CD14-positive monocyte (primary cell): ENCODE measurements around the gene SNX9. TPM values are rescaled to one million over a fixed set of nuclear protein-coding genes. Genes with fewer than 3 reads are reported as not detected.

ENCODE experiments used
- DNase-seq, 3 donors: peaks; one replicate each; pipeline ENCODE4 v3.0.0-alpha.2; 2011 to 2022
- H2AFZ ChIP-seq: 2 replicates; pipeline ENCODE4 v1.6.0; 2012; ENCODE audit warnings: mild to moderate bottlenecking, low read depth, low read length, inconsistent platforms; ENCODE audit not compliant: insufficient read depth, poor library complexity, severe bottlenecking
- H3K27ac ChIP-seq, 2 donors: 1 replicate in 1 of 2; 2 replicates in 1 of 2; pipeline ENCODE4 v1.5.1; 2012 to 2013; ENCODE audit warnings: low read length in 2 of 2, control low read depth in 1 of 2, inconsistent platforms in 1 of 2, low read depth in 1 of 2, mild to moderate bottlenecking in 1 of 2
- H3K27me3 ChIP-seq, 2 donors: one replicate each; pipeline versions ENCODE4 v1.6.0 to v1.6.1; 2011 to 2013; ENCODE audit warnings: low read length in 2 of 2; ENCODE audit not compliant: control insufficient read depth in 2 of 2, insufficient read depth in 2 of 2
- H3K36me3 ChIP-seq, 2 donors: replicated peaks in 1 of 2; 1 replicate in 1 of 2; 2 replicates in 1 of 2; pipeline versions ENCODE4 v1.5.1 to v1.6.1; 2012 to 2013; ENCODE audit warnings: low read length in 2 of 2, control low read depth in 1 of 2, inconsistent platforms in 1 of 2, mild to moderate bottlenecking in 1 of 2; ENCODE audit not compliant: insufficient read depth in 2 of 2, control insufficient read depth in 1 of 2
- H3K4me1 ChIP-seq, 2 donors: 1 replicate in 1 of 2; 2 replicates in 1 of 2; pipeline versions ENCODE4 v1.5.1 to v1.6.1; 2012 to 2013; ENCODE audit warnings: low read length in 2 of 2, control low read depth in 1 of 2, inconsistent platforms in 1 of 2, mild to moderate bottlenecking in 1 of 2, moderate library complexity in 1 of 2; ENCODE audit not compliant: insufficient read depth in 2 of 2, control insufficient read depth in 1 of 2
- H3K4me2 ChIP-seq: replicated peaks from 2 replicates; pipeline ENCODE3; 2012; ENCODE audit warnings: low read length, moderate library complexity, mild to moderate bottlenecking; ENCODE audit not compliant: poor library complexity, severe bottlenecking; ENCODE audit errors: extremely low read depth
- H3K4me3 ChIP-seq, 3 experiments: fragments of 200-600 bp in 1 of 3; sonication (generic) in 1 of 3; replicated peaks in 1 of 3; 1 replicate in 2 of 3; 2 replicates in 1 of 3; pipeline ENCODE4 v1.5.1; 2011 to 2013; ENCODE audit warnings: low read length in 3 of 3, mild to moderate bottlenecking in 3 of 3, control low read depth in 2 of 3, low read depth in 2 of 3, inconsistent platforms in 1 of 3, moderate library complexity in 1 of 3
- H3K79me2 ChIP-seq: 2 replicates; pipeline ENCODE4 v1.6.0; 2012; ENCODE audit warnings: mild to moderate bottlenecking, control low read depth, inconsistent platforms, low read length, moderate library complexity; ENCODE audit not compliant: insufficient read depth
- H3K9ac ChIP-seq: 2 replicates; pipeline ENCODE4 v1.6.0; 2017; ENCODE audit warnings: low read length, mild to moderate bottlenecking; ENCODE audit not compliant: insufficient read depth, poor library complexity, severe bottlenecking
- H3K9me3 ChIP-seq, 2 donors: replicated peaks in 1 of 2; 1 replicate in 1 of 2; 2 replicates in 1 of 2; pipeline versions ENCODE4 v1.5.1 to v1.6.1; 2012 to 2013; ENCODE audit warnings: low read length in 2 of 2, control low read depth in 1 of 2; ENCODE audit not compliant: control insufficient read depth in 1 of 2, insufficient read depth in 1 of 2
- H4K20me1 ChIP-seq: 2 replicates; pipeline ENCODE4 v1.6.0; 2012; ENCODE audit warnings: mild to moderate bottlenecking, low read length, control low read depth, moderate library complexity; ENCODE audit not compliant: insufficient read depth
- H3K27ac Mint-ChIP-seq, 7 donors: one replicate each; pipeline ENCODE4 v1.8.0; 2020; ENCODE audit warnings: mild to moderate bottlenecking in 7 of 7, mixed read lengths in 7 of 7, moderate library complexity in 6 of 7, inconsistent platforms in 2 of 7
- H3K27me3 Mint-ChIP-seq, 3 donors: one replicate each; pipeline ENCODE4 v1.8.0; 2021 to 2022; ENCODE audit warnings: low read depth in 3 of 3, mild to moderate bottlenecking in 3 of 3, mixed read lengths in 3 of 3, moderate library complexity in 3 of 3, inconsistent platforms in 1 of 3
- H3K36me3 Mint-ChIP-seq, 2 donors: one replicate each; pipeline ENCODE4 v1.8.0; 2020; ENCODE audit warnings: mixed read lengths in 2 of 2, inconsistent platforms in 1 of 2, mild to moderate bottlenecking in 1 of 2
- H3K4me1 Mint-ChIP-seq: one replicate; pipeline ENCODE4 v1.8.0; 2020; ENCODE audit warnings: mild to moderate bottlenecking, mixed read lengths
- H3K4me3 Mint-ChIP-seq, 2 donors: one replicate each; pipeline ENCODE4 v1.8.0; 2020; ENCODE audit warnings: mild to moderate bottlenecking in 2 of 2, mixed read lengths in 2 of 2, moderate library complexity in 1 of 2
- H3K9me3 Mint-ChIP-seq, 7 donors: one replicate each; pipeline ENCODE4 v1.8.0; 2020 to 2022; ENCODE audit warnings: mixed read lengths in 7 of 7, mild to moderate bottlenecking in 6 of 7, moderate library complexity in 6 of 7, inconsistent platforms in 2 of 7
- CTCF ChIP-seq: fragments of 200-600 bp; IDR thresholded peaks from one replicate; pipeline ENCODE4 v1.8.0; 2022; ENCODE audit warnings: antibody characterized with exemption, mild to moderate bottlenecking
- WGBS: methylation state at CpG from one replicate; pipeline ENCODE4 v1.1.5; 2013; ENCODE audit warnings: missing lambda C conversion rate; ENCODE audit not compliant: insufficient coverage; 5-methylcytosine and 5-hydroxymethylcytosine counted together
- intact Hi-C, 2 donors: fragments of 100-400 bp; cut with micrococcal nuclease; formaldehyde crosslinking; loops; one replicate each; pipeline versions ENCODE4 v1.15.0 to v1.15.1; 2023
- polyA plus RNA-seq, 3 donors: library from polyadenylated mRNA; depleted of rRNA in 1 of 3; unstranded in 2 of 3; stranded (reverse) in 1 of 3; fragments of 300-500 nt in 2 of 3; fragments of >200 nt in 1 of 3; fragmentation: Illumina TruSeq in 2 of 3; gene quantifications; 1 replicate in 2 of 3; 2 replicates in 1 of 3; pipeline ENCODE4 v1.2.3, GENCODE V29; 2012 to 2021

Gene SNX9
- polyA plus RNA-seq, 3 donors: 5.5 to 8.1 (median 7.2) TPM

DNA sequence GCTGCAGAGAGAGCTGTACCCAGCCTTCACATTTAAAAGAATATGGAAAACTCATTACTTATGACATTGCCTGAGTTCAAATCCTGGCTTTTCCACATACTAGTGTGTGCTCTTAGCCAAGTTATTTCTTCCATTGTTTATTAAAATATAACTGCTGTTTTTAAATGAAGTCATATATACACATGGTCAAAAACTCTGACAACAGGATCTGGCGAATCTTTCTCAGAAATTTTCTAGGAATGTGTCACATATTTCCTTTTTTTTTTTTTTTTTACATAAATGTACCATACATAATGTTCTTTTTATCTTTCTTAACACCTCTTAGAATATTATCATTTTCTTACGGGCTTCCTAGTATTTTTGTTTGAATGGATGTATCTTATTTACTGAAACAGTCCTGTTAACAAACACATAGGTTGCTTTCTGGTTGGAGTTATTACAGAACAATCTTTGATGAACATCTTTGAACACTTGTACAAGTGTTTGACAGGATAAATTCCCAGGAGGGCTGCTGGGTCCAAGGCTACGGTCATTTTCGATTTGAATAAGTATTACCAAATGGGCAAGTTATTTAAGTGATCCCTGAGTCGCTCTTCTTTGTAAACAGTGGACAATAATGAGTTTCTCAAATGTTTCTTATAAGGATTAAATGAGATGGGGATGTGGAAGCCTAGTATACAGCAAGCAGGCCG is 1.6 kb upstream of the SNX9 start:
- H3K4me3 ChIP-seq: no peak overlapping the region
- no peak overlapping the region for H3K27ac ChIP-seq
- intact Hi-C loops: loop anchor here (5.0 kb wide), 2 partner anchors 59 to 64 kb away; no protein-coding TSS in a partner anchor
- peaks cover 0 to 15% of the 10 kb centered on the region in 2 donors for H3K36me3 Mint-ChIP-seq
- no peak for DNase-seq
- 100% methylated on average over 3 of the region's 6 CpGs for WGBS
- H3K9me3 Mint-ChIP-seq: peaks cover 0 to 12% (median 5%) of the 10 kb centered on the region in 7 donors
- H3K4me3 Mint-ChIP-seq: peak overlapping the region in 1 of 2 donors; percentile 78
- H3K27me3 Mint-ChIP-seq: peaks cover 35 to 56% (median 37%) of the 10 kb centered on the region in 3 donors
- H3K27me3 ChIP-seq: peaks cover 9 to 29% of the 10 kb centered on the region in 2 donors
- peaks cover 16% of the 10 kb centered on the region for H3K79me2 ChIP-seq
- peaks cover 19% of the 10 kb centered on the region for H3K4me1 Mint-ChIP-seq
- H3K27ac Mint-ChIP-seq: no peak overlapping the region
- H3K4me1 ChIP-seq: peaks cover 13 to 21% of the 10 kb centered on the region in 2 donors
- H3K9ac ChIP-seq: no peak overlapping the region
- no peaks in the 10 kb centered on the region for H3K36me3 ChIP-seq
- no peak for TF ChIP-seq CTCF
- peaks cover 4% of the 10 kb centered on the region for H4K20me1 ChIP-seq
- no peak overlapping the region for H3K4me2 ChIP-seq
- no peak overlapping the region for H2AFZ ChIP-seq
- H3K9me3 ChIP-seq: no peaks in the 10 kb centered on the region

DNA sequence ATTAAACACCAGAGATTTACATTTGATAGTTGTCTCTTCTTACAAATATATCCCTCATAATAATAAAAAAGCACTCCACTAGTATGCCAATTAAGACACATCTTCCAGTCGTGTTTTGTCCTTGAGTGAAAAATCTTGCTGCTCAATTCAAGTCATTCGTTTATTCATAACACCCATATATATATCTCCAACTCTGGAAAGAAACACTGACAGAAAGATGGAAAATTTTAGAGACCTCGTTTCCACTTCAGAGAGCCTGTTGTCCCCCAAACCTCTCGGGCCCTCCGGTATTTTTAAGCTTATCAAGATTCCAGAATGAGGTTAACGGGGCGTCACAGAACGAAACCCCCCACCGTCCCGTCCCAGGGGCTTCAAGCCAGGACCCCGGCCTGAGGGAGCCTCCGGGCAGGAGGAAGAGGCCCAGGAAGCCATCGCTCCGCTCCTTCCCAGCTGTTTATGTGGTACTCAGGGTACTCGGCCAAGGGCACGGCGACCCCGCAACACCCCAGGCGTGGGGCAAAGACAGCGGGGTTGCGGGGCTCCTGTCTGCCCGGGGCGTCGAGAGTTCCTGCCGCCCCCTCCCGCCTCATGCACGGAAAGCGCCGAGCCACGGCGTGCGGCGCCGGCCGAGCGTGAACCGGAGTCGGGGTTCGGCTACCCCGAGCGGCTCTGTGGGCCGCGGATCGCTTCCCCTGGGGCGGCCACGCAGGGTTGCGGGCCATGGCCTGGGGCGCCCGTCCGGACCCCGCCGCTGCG is 623 bp upstream of the SNX9 start:
- Mint-ChIP-seq H3K27ac (peak overlapping the region in 3 of 7 donors; percentile 26 to 78 (median 41)), H3K4me1 (peaks cover 19% of the 10 kb centered on the region), H3K27me3 (peaks cover 35 to 56% (median 37%) of the 10 kb centered on the region in 3 donors), H3K9me3 (peaks cover 0 to 12% (median 5%) of the 10 kb centered on the region in 7 donors), H3K4me3 (peak overlapping the region; percentile 76 to 78), H3K36me3 (peaks cover 0 to 15% of the 10 kb centered on the region in 2 donors)
- Histone ChIP-seq H3K4me1 (peaks cover 13 to 21% of the 10 kb centered on the region in 2 donors), H3K79me2 (peaks cover 16% of the 10 kb centered on the region), H3K9ac (peak overlapping the region; percentile 62), H3K27me3 (peaks cover 9 to 29% of the 10 kb centered on the region in 2 donors), H3K4me3 (peak overlapping the region; percentile 18 to 60 (median 26)), H3K27ac (no peak overlapping the region), H3K36me3 (no peaks in the 10 kb centered on the region), H3K4me2 (peak overlapping the region; percentile 66), H3K9me3 (no peaks in the 10 kb centered on the region), H4K20me1 (peaks cover 4% of the 10 kb centered on the region), H2AFZ (peak overlapping the region; percentile 87)
- DNase-seq: no peak
- TF ChIP-seq CTCF: no peak
- intact Hi-C loops: loop anchor here (5.0 kb wide), 2 partner anchors 60 to 65 kb away; no protein-coding TSS in a partner anchor
- WGBS: 12% methylated on average over 52 of the region's 53 CpGs
